CD4-positive, CD25-positive, alpha-beta regulatory T cell (primary cell): ENCODE results near the gene WARS2. TPM values are rescaled to one million over a fixed set of nuclear protein-coding genes. Genes with fewer than 3 reads are reported as not detected.

Source experiments
- ATAC-seq, 2 donors: fragments of 150-1000 bp; cut with Tn5 transposase; one replicate each; pipeline ENCODE4 v1.10.0; 2021; ENCODE audit warnings: low read depth in 2 of 2, moderate number of reproducible peaks in 2 of 2, moderate library complexity in 1 of 2
- DNase-seq, 3 donors: peaks; one replicate each; pipeline versions ENCODE4 v3.0.0 to v3.0.0-alpha.2; 2012 to 2022; ENCODE audit warnings: mixed read lengths in 1 of 3
- H3K27ac ChIP-seq: one replicate; pipeline ENCODE4 v1.7.0; 2013; ENCODE audit warnings: mild to moderate bottlenecking, low read length; ENCODE audit not compliant: insufficient read depth, poor library complexity, severe bottlenecking
- H3K27me3 ChIP-seq: one replicate; pipeline ENCODE4 v1.7.0; 2013; ENCODE audit warnings: low read length; ENCODE audit not compliant: control insufficient read depth, insufficient read depth
- H3K36me3 ChIP-seq: one replicate; pipeline ENCODE4 v1.7.0; 2013; ENCODE audit warnings: mild to moderate bottlenecking, low read length, moderate library complexity; ENCODE audit not compliant: control insufficient read depth, insufficient read depth
- H3K4me1 ChIP-seq: 2 replicates; pipeline ENCODE4 v1.7.0; 2013; ENCODE audit warnings: mild to moderate bottlenecking, low read length; ENCODE audit not compliant: insufficient read depth, control insufficient read depth, poor library complexity, severe bottlenecking
- H3K4me3 ChIP-seq: one replicate; pipeline ENCODE4 v1.7.0; 2013; ENCODE audit warnings: low read depth, mild to moderate bottlenecking, low read length, moderate library complexity
- H3K9me3 ChIP-seq, 2 experiments: 1 replicate in 1 of 2; 2 replicates in 1 of 2; pipeline ENCODE4 v1.7.0; 2013; ENCODE audit warnings: low read length in 2 of 2, mild to moderate bottlenecking in 1 of 2, moderate library complexity in 1 of 2; ENCODE audit not compliant: control insufficient read depth in 2 of 2
- H3K27ac Mint-ChIP-seq, 3 donors: one replicate each; pipeline ENCODE4 v1.8.0; 2020 to 2022; ENCODE audit warnings: mild to moderate bottlenecking in 3 of 3, mixed read lengths in 3 of 3, moderate library complexity in 2 of 3
- H3K27me3 Mint-ChIP-seq: one replicate; pipeline ENCODE4 v1.8.0; 2022; ENCODE audit warnings: mild to moderate bottlenecking, mixed read lengths
- H3K36me3 Mint-ChIP-seq: one replicate; pipeline ENCODE4 v1.8.0; 2020; ENCODE audit warnings: mixed read lengths
- H3K4me1 Mint-ChIP-seq, 4 donors: one replicate each; pipeline ENCODE4 v1.8.0; 2020 to 2022; ENCODE audit warnings: mixed read lengths in 4 of 4, mild to moderate bottlenecking in 1 of 4
- H3K4me3 Mint-ChIP-seq, 4 donors: one replicate each; pipeline ENCODE4 v1.8.0; 2020 to 2022; ENCODE audit warnings: mild to moderate bottlenecking in 4 of 4, mixed read lengths in 4 of 4, moderate library complexity in 3 of 4
- H3K9me3 Mint-ChIP-seq, 7 donors: one replicate each; pipeline ENCODE4 v1.8.0; 2020 to 2022; ENCODE audit warnings: mixed read lengths in 7 of 7, mild to moderate bottlenecking in 3 of 7, moderate library complexity in 2 of 7
- polyA plus RNA-seq, 4 donors: library from polyadenylated mRNA; unstranded; fragments of 300-500 nt; fragmentation: Illumina TruSeq; gene quantifications; one replicate each; pipeline ENCODE4 v1.2.3, GENCODE V29; 2021
- total RNA-seq: library from RNA; stranded (reverse); gene quantifications from one replicate; pipeline ENCODE4 v1.2.3, GENCODE V29; 2022

The WARS2 gene
- total and polyA plus RNA-seq, 5 donors from 2014 or later, result 13.9 to 23.0 (median 16.9) TPM

GRCh38 chr1:119115736-119116135, 24.7 kb downstream of the WARS2 start:
- no peak overlapping the region for H3K4me3 ChIP-seq
- Mint-ChIP-seq H3K4me3 (no peak overlapping the region), H3K27ac (no peak overlapping the region), H3K36me3 (peaks cover 39% of the 10 kb centered on the region), H3K9me3 (peaks cover 0 to 9% (median 2%) of the 10 kb centered on the region in 7 donors), H3K4me1 (peaks cover 0 to 18% (median 8%) of the 10 kb centered on the region in 4 donors), H3K27me3 (no peaks in the 10 kb centered on the region)
- no peak overlapping the region for H3K27ac ChIP-seq
- no peak for DNase-seq
- H3K27me3 ChIP-seq, result no peaks in the 10 kb centered on the region
- H3K4me1 ChIP-seq, result no peaks in the 10 kb centered on the region
- no peaks in the 10 kb centered on the region for H3K36me3 ChIP-seq
- no peak for ATAC-seq
- peaks cover 0 to 2% of the 10 kb centered on the region in 2 experiments for H3K9me3 ChIP-seq

DNA sequence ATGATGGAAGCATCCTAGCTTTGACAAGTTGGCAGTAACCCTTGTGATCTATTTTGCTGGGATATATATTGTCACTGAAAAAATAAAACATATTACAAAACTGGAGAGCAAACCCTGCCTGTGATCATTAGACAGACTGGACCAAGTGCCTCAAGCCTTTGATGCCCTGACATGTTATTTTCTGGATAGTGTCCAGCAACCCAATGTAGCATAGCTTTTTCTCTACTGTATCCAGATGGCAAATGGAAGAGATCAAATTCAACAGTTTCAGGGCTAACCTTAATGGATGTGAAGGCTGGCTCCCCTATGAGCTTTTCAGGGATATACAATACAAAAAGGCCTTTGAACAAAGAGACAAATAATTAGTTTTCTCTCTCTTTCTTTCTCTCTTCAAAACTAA, 25.1 kb downstream of the WARS2 start:
- H3K9me3 ChIP-seq, result no peaks in the 10 kb centered on the region
- H3K36me3 Mint-ChIP-seq, result peaks cover 41% of the 10 kb centered on the region
- no peaks in the 10 kb centered on the region for H3K27me3 Mint-ChIP-seq
- H3K27ac ChIP-seq, result no peak overlapping the region
- no peak overlapping the region for H3K4me3 ChIP-seq
- H3K4me1 ChIP-seq, result no peaks in the 10 kb centered on the region
- no peak for ATAC-seq
- no peaks in the 10 kb centered on the region for H3K27me3 ChIP-seq
- peaks cover 0 to 9% (median 2%) of the 10 kb centered on the region in 7 donors for H3K9me3 Mint-ChIP-seq
- peaks cover 0 to 20% (median 7%) of the 10 kb centered on the region in 4 donors for H3K4me1 Mint-ChIP-seq
- no peak for DNase-seq
- no peak overlapping the region for H3K27ac Mint-ChIP-seq
- no peaks in the 10 kb centered on the region for H3K36me3 ChIP-seq
- no peak overlapping the region for H3K4me3 Mint-ChIP-seq

GRCh38 chr1:119114786-119115185, 25.7 kb downstream of the WARS2 start:
- Mint-ChIP-seq H3K27me3 (no peaks in the 10 kb centered on the region), H3K4me1 (peaks cover 0 to 14% (median 6%) of the 10 kb centered on the region in 4 donors), H3K36me3 (peaks cover 36% of the 10 kb centered on the region), H3K9me3 (peaks cover 0 to 8% (median 2%) of the 10 kb centered on the region in 7 donors), H3K27ac (no peak overlapping the region), H3K4me3 (no peak overlapping the region)
- DNase-seq, result no peak
- no peaks in the 10 kb centered on the region for H3K36me3 ChIP-seq
- H3K27ac ChIP-seq, result no peak overlapping the region
- H3K4me3 ChIP-seq, result no peak overlapping the region
- ATAC-seq, result no peak
- no peaks in the 10 kb centered on the region for H3K4me1 ChIP-seq
- H3K27me3 ChIP-seq, result no peaks in the 10 kb centered on the region
- no peaks in the 10 kb centered on the region for H3K9me3 ChIP-seq

DNA sequence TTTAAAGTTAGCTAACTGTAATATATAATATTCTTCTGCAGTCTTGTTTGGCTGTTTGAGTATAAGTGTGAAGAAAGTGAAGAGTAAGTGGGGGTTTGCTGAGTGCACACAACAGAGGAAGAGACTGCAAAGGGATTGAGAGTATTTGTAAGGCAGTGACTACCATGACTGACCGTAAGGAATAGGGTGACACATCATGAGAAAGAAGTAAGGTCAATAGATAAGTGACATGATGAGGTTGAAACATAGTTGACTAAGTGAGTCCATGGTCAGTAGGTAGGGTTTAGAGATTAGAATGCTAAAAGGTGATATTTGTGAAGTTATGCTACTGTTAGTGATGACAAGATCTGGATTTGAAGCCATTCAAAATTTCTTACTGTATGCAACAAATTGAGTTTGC, 27.7 kb downstream of the WARS2 start:
- Mint-ChIP-seq H3K4me3 (no peak overlapping the region), H3K9me3 (peaks cover 0 to 10% (median 6%) of the 10 kb centered on the region in 7 donors), H3K27me3 (no peaks in the 10 kb centered on the region), H3K36me3 (peaks cover 34% of the 10 kb centered on the region), H3K27ac (no peak overlapping the region), H3K4me1 (peaks cover 0 to 14% (median 2%) of the 10 kb centered on the region in 4 donors)
- H3K4me3 ChIP-seq, result no peak overlapping the region
- H3K4me1 ChIP-seq, result no peaks in the 10 kb centered on the region
- H3K9me3 ChIP-seq, result no peaks in the 10 kb centered on the region
- no peak overlapping the region for H3K27ac ChIP-seq
- H3K27me3 ChIP-seq, result no peaks in the 10 kb centered on the region
- DNase-seq (no peak), ATAC-seq (no peak)
- no peaks in the 10 kb centered on the region for H3K36me3 ChIP-seq

DNA sequence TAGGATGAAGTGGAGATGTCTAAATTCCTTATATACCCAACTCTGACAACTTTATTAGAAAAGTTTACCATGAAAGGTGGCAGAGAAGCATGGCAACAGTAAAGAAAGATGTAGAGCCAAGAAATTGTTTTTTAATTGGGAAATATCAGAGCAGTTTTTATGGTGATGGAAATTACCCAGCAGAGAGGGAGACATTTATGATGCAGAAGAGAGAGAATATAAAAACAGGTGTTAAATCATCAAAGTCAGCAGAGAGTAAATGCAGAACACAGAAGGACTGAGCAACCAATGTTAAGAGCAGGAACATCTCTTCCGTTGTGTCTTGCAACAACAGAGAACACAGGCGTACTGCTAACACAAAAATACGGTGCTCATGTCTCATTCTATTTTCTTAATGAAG, 28.2 kb downstream of the WARS2 start:
- Mint-ChIP-seq H3K36me3 (peaks cover 33% of the 10 kb centered on the region), H3K9me3 (peaks cover 0 to 12% (median 7%) of the 10 kb centered on the region in 7 donors), H3K27me3 (no peaks in the 10 kb centered on the region), H3K4me1 (peaks cover 0 to 14% (median 2%) of the 10 kb centered on the region in 4 donors), H3K27ac (no peak overlapping the region), H3K4me3 (no peak overlapping the region)
- no peaks in the 10 kb centered on the region for H3K9me3 ChIP-seq
- DNase-seq (no peak), ATAC-seq (no peak)
- H3K27me3 ChIP-seq, result no peaks in the 10 kb centered on the region
- H3K36me3 ChIP-seq, result no peaks in the 10 kb centered on the region
- H3K27ac ChIP-seq, result no peak overlapping the region
- no peak overlapping the region for H3K4me3 ChIP-seq
- H3K4me1 ChIP-seq, result no peaks in the 10 kb centered on the region

GRCh38 chr1:119108988-119109387, 31.5 kb downstream of the WARS2 start:
- H3K27me3 Mint-ChIP-seq, result no peaks in the 10 kb centered on the region
- H3K4me3 Mint-ChIP-seq, result no peak overlapping the region
- H3K9me3 ChIP-seq, result no peaks in the 10 kb centered on the region
- peaks cover 0 to 14% (median 0%) of the 10 kb centered on the region in 4 donors for H3K4me1 Mint-ChIP-seq
- H3K36me3 ChIP-seq, result no peaks in the 10 kb centered on the region
- peaks cover 19% of the 10 kb centered on the region for H3K36me3 Mint-ChIP-seq
- peaks cover 0 to 16% (median 7%) of the 10 kb centered on the region in 7 donors for H3K9me3 Mint-ChIP-seq
- no peak overlapping the region for H3K4me3 ChIP-seq
- ATAC-seq (no peak), DNase-seq (no peak)
- no peak overlapping the region for H3K27ac ChIP-seq
- H3K27ac Mint-ChIP-seq, result no peak overlapping the region
- no peaks in the 10 kb centered on the region for H3K4me1 ChIP-seq
- no peaks in the 10 kb centered on the region for H3K27me3 ChIP-seq

DNA sequence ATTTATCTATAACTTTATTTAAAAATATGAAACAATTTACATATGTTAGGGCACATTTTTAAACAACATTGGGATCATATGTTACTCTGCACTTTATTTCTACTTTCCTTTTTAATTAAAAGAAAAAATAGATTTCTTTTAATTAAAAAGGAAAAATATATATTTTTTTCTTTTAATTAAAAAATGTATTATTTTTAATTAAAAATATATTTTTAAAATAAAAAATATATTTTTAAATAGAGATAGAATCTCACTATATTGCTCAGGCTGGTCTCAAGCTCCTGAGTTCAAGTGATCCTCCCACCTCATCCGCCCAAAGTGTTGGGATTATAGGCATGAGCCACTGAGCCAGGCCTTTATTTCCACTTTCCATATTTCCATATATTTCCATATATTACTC, 36.7 kb downstream of the WARS2 start:
- peaks cover 3% of the 10 kb centered on the region for H3K36me3 Mint-ChIP-seq
- H3K9me3 ChIP-seq, result no peaks in the 10 kb centered on the region
- DNase-seq (no peak), ATAC-seq (no peak)
- peaks cover 0 to 15% (median 0%) of the 10 kb centered on the region in 4 donors for H3K4me1 Mint-ChIP-seq
- H3K4me3 ChIP-seq, result no peak overlapping the region
- H3K4me3 Mint-ChIP-seq, result no peak overlapping the region
- peaks cover 1 to 12% (median 3%) of the 10 kb centered on the region in 7 donors for H3K9me3 Mint-ChIP-seq
- H3K27ac Mint-ChIP-seq, result no peak overlapping the region
- H3K27me3 Mint-ChIP-seq, result no peaks in the 10 kb centered on the region
- no peaks in the 10 kb centered on the region for H3K27me3 ChIP-seq
- H3K36me3 ChIP-seq, result no peaks in the 10 kb centered on the region
- no peak overlapping the region for H3K27ac ChIP-seq
- H3K4me1 ChIP-seq, result no peaks in the 10 kb centered on the region

GRCh38 chr1:119102051-119102450, 38.4 kb downstream of the WARS2 start:
- Histone ChIP-seq H3K4me1 (no peaks in the 10 kb centered on the region), H3K9me3 (no peaks in the 10 kb centered on the region), H3K36me3 (no peaks in the 10 kb centered on the region), H3K27ac (no peak overlapping the region), H3K27me3 (no peaks in the 10 kb centered on the region), H3K4me3 (no peak overlapping the region)
- H3K27me3 Mint-ChIP-seq, result no peaks in the 10 kb centered on the region
- ATAC-seq (no peak), DNase-seq (no peak)
- H3K4me3 Mint-ChIP-seq, result no peak overlapping the region
- no peak overlapping the region for H3K27ac Mint-ChIP-seq
- H3K9me3 Mint-ChIP-seq, result peaks cover 0 to 10% (median 3%) of the 10 kb centered on the region in 7 donors
- peaks cover 0 to 19% (median 2%) of the 10 kb centered on the region in 4 donors for H3K4me1 Mint-ChIP-seq
- H3K36me3 Mint-ChIP-seq, result peaks cover 3% of the 10 kb centered on the region
